Epithelial cell of esophagus (primary cell): ENCODE data around the gene CYTH4.

Source experiments
- DNase-seq: peaks from one replicate; pipeline ENCODE4 v3.0.0; 2010; ENCODE audit warnings: low read depth
- H3K4me3 ChIP-seq: 2 replicates; pipeline ENCODE4 v1.5.1; 2011; ENCODE audit warnings: mild to moderate bottlenecking, low read length, control low read depth
- CTCF ChIP-seq: IDR thresholded peaks from 2 replicates; pipeline ENCODE4 v1.5.1; 2011; ENCODE audit warnings: low read depth, mild to moderate bottlenecking, low read length, control low read depth, inconsistent platforms; ENCODE audit not compliant: insufficient read depth; ENCODE audit errors: missing control alignments

Gene CYTH4

DNA sequence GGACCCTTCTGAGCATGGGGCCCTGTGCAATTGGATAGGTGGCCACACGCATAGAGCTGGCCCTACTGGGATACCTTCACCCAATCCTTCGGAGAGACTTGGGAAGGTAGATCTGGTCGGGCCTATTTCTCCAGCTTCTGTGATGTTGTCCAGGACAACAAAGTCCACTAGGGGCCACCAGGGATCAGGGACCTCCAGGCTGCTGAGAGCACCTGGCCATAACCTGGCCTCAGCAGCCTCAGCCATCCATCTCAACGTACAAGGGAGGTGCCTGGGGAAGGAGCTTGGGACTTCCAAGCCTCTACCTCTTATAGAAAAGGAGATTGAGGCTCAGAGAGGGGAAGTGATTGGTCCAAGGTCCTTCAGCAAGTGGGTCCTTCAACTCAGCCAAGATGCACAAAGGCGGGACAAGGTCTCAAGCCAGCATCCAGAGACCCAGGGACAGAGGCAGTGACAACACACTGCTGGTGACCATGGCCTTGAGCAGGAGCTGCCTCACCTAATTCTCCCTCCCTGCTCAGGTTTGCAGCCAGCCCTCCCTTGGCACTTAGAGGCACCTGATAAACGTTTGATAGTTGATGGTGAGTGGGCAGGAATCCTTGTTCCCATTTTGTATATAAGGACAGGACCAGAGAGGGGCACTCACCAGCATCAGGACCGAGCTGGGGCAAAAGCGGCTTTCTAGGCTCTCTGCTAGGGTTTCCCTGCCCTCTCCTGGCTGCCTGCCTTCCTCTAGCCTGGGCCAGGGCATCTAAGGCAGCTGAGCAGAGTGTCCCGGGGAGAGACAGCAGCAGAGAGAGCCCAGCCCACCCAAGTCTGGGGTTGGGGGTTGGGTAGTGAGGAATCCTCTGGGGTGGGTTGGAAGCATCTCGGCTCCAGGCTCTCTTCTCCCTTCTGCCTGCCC is 42.7 kb upstream of the CYTH4 start:
- H3K4me3 ChIP-seq: no peak overlapping the region
- no peak for DNase-seq
- no peak for TF ChIP-seq CTCF

DNA sequence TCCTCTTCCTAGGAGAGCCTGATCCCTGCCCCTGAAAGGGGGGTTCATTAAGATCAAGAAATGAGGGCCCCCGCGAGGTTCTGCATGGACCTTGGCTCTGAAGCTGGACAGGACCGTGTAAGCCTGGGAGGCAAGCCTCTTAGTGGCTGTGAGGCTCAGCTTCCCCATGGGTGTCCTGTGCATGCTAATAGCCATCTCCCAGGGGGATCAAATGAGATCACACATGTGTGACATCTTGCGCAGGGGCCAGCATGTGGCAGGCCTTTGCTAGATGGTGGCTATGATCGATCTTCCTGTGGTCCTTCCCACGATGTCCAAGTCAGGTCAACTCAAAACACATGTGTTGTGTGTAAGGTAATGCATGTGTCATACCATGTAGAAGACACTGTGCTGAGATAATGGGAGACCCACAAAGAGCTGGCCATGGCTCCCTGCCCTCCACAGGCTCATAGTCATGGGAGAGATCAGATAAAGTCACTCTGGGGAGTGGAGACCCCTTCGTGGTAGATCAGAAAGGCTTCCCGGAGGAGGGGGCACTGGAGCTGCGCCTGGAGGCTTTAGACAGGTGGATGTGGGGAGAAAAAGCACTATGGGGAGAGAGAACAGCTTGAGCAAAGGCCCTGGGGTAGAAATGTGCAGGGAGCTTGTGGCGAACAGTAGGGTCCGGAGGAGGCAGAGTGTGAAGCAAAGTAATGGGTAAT is 41.9 kb upstream of the CYTH4 start:
- no peak for DNase-seq
- no peak for TF ChIP-seq CTCF
- H3K4me3 ChIP-seq: no peak overlapping the region

GRCh38 chr22:37240941-37241320 is 41.4 kb upstream of the CYTH4 start:
- H3K4me3 ChIP-seq: no peak overlapping the region
- no peak for TF ChIP-seq CTCF
- DNase-seq: no peak

- H3K4me3 ChIP-seq: no peak overlapping the region
- DNase-seq: no peak
- no peak for TF ChIP-seq CTCF
Measured at GRCh38 chr22:37241351-37242142, 40.8 kb upstream of the CYTH4 start.

GRCh38 chr22:37242395-37242918 is 39.9 kb upstream of the CYTH4 start:
- TF ChIP-seq CTCF: no peak
- DNase-seq: peak; percentile 64
- H3K4me3 ChIP-seq: no peak overlapping the region

DNA sequence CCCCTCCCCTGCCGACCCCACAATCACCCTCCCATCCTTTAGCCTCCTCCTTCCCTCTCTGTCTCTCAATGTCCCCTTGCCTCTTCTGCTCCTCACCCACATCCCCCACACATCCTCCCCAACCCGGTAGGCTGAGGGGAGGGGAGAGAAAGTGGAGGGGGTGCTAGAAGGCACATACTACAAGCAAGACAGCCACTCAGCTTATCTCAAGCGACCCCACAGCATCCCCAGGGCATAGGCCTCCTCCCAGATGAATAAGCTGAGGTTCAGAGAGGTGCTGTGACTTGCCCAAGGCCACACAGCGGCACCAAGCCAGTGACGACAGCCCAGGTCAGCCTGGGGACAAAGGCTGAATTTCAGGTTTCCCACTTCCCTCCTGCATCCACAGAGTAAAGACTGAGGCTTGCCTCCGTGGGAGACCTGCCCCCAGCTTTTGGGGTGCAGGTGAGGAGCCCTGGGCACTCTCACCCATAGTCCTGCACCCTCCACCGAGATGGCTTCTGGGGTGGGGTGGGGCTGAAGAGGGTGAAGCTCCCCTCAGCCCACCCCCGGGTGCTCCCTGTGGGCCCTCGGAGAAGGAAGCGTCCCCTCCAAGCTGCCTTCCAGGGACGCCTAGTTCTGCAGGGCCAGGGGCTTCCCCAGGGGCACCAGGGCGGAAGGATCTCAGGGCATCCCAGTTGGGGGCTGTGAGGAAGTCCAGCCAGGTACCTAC is 38.8 kb upstream of the CYTH4 start:
- peak overlapping the region; percentile 40 for H3K4me3 ChIP-seq
- no peak for DNase-seq
- no peak for TF ChIP-seq CTCF
